AG09309 (cell line): ENCODE data around the gene ZNF652.

ENCODE experiments used
- DNase-seq: peaks from one replicate; pipeline ENCODE4 v3.0.0-alpha.2; 2010; ENCODE audit warnings: low read depth
- H3K4me3 ChIP-seq: 2 replicates; pipeline ENCODE4 v1.5.1; 2011; ENCODE audit warnings: mild to moderate bottlenecking, low read depth, low read length, moderate library complexity; ENCODE audit not compliant: control insufficient read depth
- TF ChIP-seq, protein P1 (sequence below): IDR thresholded peaks from 2 replicates; pipeline ENCODE4 v1.5.1; 2011; ENCODE audit warnings: mild to moderate bottlenecking, low read depth, low read length, inconsistent platforms; ENCODE audit not compliant: insufficient read depth, control insufficient read depth; ENCODE audit errors: missing control alignments

Gene ZNF652

DNA sequence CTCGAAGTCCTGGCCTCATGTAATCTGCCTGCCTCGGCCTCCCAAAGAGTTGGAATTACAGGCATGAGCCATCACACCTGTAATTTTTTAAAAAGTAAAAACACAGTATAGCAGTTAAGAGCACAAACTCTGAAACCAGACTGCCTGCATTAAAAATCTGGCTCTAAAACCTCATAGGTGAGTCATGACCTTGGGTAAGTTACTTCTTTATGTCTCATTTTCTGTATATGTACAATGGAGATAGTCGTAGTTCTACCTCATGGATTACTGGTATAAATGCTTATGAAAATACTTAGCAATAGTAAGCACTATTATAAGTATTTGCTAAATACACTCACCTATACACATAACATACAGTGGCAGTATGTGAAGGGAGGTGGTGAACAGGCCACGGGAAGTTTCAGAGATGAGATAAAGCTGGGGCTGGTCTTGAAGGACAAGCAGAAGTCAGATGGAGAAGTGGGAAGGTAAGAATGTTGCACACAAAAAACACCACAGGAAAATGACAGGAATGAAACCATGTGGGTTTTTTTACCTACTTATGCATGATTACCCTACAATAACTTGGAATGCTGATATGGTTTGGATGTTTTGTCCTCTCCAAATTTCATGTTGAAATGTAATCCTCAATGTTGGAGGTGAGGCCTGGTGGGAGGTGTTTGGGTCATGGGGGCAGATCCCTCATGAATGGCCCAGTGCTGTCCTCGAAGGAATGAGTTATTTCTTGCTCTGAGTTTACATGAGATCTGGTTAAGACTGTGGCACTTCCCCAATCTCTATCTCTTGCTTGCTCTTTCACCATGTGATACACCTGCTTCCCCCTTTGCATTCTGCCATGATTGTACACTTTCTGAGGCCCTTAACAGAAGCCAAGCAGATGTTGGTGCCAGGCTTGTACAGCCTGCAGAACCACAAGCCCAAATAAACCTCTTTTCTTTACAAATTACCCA is 33.9 kb downstream of the ZNF652 start:
- H3K4me3 ChIP-seq: no peak overlapping the region
- DNase-seq: no peak
- TF ChIP-seq, protein P1, sequence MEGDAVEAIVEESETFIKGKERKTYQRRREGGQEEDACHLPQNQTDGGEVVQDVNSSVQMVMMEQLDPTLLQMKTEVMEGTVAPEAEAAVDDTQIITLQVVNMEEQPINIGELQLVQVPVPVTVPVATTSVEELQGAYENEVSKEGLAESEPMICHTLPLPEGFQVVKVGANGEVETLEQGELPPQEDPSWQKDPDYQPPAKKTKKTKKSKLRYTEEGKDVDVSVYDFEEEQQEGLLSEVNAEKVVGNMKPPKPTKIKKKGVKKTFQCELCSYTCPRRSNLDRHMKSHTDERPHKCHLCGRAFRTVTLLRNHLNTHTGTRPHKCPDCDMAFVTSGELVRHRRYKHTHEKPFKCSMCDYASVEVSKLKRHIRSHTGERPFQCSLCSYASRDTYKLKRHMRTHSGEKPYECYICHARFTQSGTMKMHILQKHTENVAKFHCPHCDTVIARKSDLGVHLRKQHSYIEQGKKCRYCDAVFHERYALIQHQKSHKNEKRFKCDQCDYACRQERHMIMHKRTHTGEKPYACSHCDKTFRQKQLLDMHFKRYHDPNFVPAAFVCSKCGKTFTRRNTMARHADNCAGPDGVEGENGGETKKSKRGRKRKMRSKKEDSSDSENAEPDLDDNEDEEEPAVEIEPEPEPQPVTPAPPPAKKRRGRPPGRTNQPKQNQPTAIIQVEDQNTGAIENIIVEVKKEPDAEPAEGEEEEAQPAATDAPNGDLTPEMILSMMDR: no peak

DNA sequence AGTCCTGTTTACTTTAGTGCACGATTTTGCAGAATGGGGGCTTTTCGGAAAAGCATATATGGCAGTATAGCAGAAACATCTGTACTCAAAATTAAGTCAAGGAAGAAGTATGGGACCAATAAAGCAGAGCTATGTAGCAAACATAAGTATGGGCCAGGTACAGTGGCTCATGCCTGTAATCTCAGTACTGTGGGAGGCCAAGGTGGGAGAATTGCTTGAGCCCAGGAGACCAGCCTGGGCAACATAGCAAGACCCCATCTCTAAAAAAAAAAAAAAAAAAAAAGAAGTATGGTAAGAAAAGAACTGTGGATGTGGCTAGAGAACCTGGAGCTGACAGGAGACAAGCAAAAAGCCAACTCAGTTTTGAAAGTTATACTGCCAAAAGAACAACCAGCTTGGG is 36.1 kb downstream of the ZNF652 start:
- no peak overlapping the region for H3K4me3 ChIP-seq
- TF ChIP-seq, protein P1: no peak
- no peak for DNase-seq

DNA sequence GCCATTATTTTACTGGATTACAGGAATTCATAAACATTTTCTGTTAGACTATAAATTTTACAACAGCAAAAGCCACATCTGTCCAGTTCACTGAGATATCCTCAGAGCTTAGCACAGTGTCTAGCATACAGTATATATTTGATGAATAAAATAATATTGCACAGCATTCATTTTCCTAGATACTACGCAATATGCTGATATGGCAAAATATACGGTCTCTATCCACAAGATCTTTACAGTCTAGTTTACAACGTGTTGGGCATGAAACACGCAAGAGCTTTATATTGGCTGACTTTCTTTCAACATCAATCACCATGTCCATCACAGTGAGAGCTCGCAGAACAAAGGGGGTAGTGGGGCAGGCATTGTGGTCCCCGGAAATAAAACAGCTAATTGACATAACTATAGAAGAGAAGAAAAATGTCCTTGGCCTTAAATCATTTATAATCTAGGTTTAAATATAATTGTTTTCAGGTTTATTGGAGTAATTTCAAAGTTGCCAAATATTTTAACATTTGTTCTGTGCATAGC is 43.5 kb downstream of the ZNF652 start:
- H3K4me3 ChIP-seq: no peak overlapping the region
- no peak for DNase-seq
- TF ChIP-seq, protein P1: no peak

DNA sequence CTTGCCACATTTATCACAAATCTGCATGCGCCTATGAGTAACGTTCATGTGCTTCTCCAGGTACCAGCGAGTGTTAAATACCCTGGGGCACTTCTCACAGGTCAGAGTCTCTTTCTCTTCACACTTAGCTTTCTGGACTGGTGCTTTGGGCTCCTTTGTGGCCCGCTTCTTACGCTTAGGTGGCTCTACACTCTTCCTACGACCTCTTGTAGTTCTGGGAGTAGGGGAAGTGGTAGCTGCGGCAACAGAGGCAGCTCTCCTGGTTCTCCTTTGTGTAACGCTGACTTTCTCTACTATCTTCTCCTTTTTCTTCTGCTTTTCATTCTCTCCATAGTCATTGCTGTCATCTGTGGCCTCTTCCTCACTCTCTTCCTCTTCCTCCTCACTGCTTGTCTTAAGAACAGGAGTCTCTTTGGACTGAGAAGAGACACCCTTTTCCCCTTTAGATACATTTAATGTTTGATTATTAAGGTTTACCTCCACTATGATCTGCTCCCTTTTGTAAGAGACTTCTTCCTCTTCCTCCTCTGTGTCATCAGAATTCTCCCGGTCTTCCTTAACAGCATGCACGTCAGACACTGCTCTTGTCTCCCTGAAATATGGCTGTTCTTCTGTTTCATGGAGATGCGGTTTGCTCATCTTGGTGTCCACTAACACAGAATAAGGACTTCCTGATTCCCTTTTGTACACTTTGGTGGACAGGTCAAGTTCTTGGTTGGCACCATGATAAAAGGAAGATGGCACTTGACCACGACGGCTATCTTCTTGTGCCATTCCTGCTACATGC is 45.0 kb downstream of the ZNF652 start:
- TF ChIP-seq, protein P1: no peak
- DNase-seq: no peak
- H3K4me3 ChIP-seq: no peak overlapping the region

DNA sequence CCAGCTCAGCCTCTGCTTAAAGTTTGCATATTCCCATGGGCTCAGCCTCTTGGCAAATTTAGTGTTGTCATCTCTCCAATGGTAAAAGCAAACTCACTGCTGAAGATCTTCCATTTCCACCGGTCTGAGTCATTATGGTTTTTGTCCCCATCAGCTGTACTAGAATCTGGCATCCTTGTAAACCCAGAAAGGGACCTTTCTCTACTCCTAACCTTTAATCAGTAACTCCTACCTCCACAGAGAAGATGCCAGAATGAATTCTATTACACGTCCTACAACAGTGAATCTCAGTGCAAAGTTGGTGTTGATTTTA is 45.8 kb downstream of the ZNF652 start:
- no peak overlapping the region for H3K4me3 ChIP-seq
- no peak for DNase-seq
- TF ChIP-seq, protein P1: no peak

DNA sequence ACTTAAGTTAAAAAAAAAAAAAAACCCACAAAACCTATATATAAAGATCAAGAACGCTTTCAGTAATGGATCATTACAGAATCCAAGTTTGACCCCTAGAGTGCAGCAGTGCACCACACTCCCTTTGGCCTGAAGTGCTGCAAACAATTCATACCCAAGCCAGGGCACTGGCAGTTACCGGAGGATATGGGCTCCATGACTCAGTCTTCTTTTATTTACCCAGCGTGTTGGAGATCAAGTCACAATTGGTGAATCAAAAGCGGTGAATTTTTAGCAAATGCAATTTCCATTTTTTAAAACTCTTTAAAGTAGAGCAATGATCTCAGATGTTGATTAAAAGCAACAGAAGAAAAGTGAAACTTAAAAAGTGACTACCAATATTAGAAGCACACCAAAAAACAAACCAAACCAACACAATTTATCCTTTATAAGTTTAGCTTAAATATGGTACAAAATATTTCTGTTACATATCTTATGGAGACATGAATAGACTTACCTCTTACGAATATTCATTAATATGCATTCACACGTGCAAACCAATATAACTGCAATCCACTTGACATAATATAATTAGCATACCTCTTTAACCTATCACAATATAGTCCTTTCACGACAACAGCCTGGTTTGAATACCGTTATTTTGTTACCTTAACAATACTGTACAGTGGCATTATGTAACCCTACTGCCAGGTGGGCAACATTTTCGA is 46.3 kb downstream of the ZNF652 start:
- no peak overlapping the region for H3K4me3 ChIP-seq
- TF ChIP-seq, protein P1: peak; percentile 85
- DNase-seq: peak; percentile 74
